IPS-18a (cell line): Measurements from ENCODE around the gene COQ6.
"Not testable (repeated sequence)": the region's sequence is repeated elsewhere in the genome, so short reads cannot be mapped to it uniquely, and the experiment has no call there.

Experiments
- H3K27ac ChIP-seq: one replicate; pipeline ENCODE4 v1.5.1; 2013; ENCODE audit warnings: low read length
- H3K27me3 ChIP-seq: one replicate; pipeline ENCODE4 v1.6.1; 2013; ENCODE audit warnings: mild to moderate bottlenecking, low read length; ENCODE audit not compliant: control insufficient read depth, insufficient read depth
- H3K36me3 ChIP-seq: one replicate; pipeline ENCODE4 v1.6.1; 2013; ENCODE audit warnings: low read depth, low read length; ENCODE audit not compliant: control insufficient read depth
- H3K4me1 ChIP-seq: one replicate; pipeline ENCODE4 v1.6.1; 2013; ENCODE audit warnings: low read depth, low read length; ENCODE audit not compliant: control insufficient read depth
- H3K4me3 ChIP-seq: one replicate; pipeline ENCODE4 v1.5.1; 2013; ENCODE audit warnings: low read length
- H3K9ac ChIP-seq: one replicate; pipeline ENCODE4 v1.6.1; 2013; ENCODE audit warnings: mild to moderate bottlenecking, low read length, moderate library complexity
- H3K9me3 ChIP-seq: one replicate; pipeline ENCODE4 v1.6.1; 2013; ENCODE audit warnings: low read depth, low read length; ENCODE audit not compliant: control insufficient read depth

The COQ6 gene

DNA sequence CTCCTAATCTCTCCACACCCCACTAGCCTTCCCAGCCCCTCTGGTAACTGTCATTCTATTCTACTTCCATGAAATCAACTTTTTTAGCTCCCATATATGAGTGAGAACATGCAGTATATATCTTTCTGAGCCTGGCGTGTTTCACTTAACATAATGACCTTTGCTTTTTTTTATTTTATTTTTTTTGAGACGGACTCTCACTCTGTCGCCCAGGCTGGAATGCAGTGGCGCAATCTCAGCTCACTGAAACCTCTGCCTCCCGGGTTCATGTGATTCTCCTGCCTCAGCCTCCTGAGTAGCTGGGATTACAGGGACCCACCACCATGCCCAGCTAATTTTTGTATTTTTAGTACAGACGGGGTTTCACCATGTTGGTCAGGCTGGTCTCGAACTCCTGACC lies 38.6 kb downstream of the COQ6 start:
- not testable (repeated sequence) for H3K9me3 ChIP-seq, H3K4me3 ChIP-seq, H3K9ac ChIP-seq, H3K27me3 ChIP-seq, H3K27ac ChIP-seq, H3K36me3 ChIP-seq, H3K4me1 ChIP-seq

DNA sequence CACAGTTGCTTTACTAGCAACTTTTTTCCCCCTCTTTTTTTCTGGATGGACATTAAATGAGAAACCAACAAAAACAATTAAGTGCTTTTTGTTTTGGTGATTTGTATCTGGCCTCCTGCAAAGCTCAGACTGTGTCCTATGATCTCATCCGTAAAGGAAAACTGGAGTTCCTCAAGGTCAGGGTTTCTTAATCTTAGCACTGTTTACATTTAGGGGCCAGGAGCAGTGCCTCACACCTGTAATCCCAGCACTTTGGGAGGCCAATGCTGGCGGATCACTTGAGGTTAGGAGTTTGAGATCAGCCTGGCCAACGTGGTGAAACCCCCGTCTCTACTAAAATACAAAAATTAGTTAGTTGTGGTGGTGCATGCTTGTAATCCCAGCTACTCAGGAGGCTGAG lies 41.0 kb downstream of the COQ6 start:
- no peak overlapping the region for H3K4me3 ChIP-seq

DNA sequence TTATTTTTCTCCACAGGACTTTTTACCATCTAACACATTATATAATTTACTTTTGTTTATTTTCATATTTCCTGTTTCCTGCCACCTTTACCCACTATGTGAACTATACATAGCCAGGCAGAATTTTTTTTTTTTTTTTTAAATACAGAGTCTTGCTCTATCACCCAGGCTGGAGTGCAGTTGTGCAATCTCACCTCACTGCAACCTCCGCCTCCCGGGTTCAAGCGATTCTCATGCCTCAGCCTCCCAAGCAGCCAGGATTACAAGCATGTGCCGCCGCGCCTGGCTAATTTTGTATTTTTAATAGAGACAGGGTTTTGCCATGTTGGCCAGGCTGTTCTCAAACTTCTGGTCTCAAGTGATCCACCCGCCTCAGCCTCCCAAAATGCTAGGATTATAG lies 44.8 kb downstream of the COQ6 start:
- H3K27ac ChIP-seq, H3K36me3 ChIP-seq, H3K9ac ChIP-seq, H3K4me3 ChIP-seq, H3K27me3 ChIP-seq, H3K4me1 ChIP-seq, H3K9me3 ChIP-seq: not testable (repeated sequence)

More for the DNA sequence above, 41.0 kb downstream of the COQ6 start:
- no peak overlapping the region for H3K27ac ChIP-seq
- no peaks in the 10 kb centered on the region for H3K9me3 ChIP-seq
- no peaks in the 10 kb centered on the region for H3K4me1 ChIP-seq
- no peaks in the 10 kb centered on the region for H3K27me3 ChIP-seq
- peaks cover 4% of the 10 kb centered on the region for H3K36me3 ChIP-seq
- no peak overlapping the region for H3K9ac ChIP-seq

DNA sequence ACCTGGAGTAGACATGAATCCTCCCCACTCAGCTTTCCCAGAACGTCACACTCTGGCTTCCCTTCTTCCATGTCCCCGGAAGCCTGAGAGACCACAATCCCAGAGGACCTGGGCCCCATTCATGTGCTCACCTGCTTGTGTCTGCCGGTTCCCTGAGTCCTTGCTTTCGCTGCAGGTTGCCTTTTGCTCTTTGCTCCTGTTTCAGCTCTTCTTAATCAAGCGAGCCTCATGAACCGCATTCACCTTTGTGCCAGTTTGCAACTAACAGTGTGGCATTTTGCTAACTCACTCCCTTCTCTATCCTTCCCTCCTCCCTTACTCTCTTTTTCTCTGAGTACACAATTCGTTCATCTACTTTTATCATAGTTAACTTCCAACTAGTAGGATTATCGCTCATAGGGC lies 45.9 kb downstream of the COQ6 start:
- no peaks in the 10 kb centered on the region for H3K27me3 ChIP-seq
- H3K4me1 ChIP-seq = no peaks in the 10 kb centered on the region
- no peak overlapping the region for H3K4me3 ChIP-seq
- no peaks in the 10 kb centered on the region for H3K9me3 ChIP-seq
- H3K9ac ChIP-seq = no peak overlapping the region
- no peaks in the 10 kb centered on the region for H3K36me3 ChIP-seq
- no peak overlapping the region for H3K27ac ChIP-seq

DNA sequence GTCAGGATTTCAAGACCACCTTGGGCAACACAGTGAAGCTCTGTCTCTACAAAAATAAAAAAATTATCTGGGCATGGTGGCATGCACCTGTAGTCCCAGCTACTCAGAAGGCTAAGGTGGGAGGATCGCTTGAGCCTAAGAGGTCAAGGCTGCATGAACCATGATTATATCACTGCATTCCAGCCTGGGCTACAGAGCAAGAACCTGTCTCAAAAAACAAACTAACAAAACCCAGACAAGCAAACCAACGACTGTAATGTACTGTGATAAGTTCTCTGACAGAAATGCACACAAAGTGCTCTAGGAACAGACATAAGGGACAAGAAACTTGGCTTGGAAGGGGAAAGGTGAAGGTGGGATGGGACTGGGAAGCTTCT lies 46.6 kb downstream of the COQ6 start:
- Histone ChIP-seq H3K4me3 (no peak overlapping the region), H3K4me1 (no peaks in the 10 kb centered on the region), H3K9me3 (no peaks in the 10 kb centered on the region), H3K9ac (no peak overlapping the region), H3K36me3 (no peaks in the 10 kb centered on the region), H3K27me3 (no peaks in the 10 kb centered on the region), H3K27ac (no peak overlapping the region)

DNA sequence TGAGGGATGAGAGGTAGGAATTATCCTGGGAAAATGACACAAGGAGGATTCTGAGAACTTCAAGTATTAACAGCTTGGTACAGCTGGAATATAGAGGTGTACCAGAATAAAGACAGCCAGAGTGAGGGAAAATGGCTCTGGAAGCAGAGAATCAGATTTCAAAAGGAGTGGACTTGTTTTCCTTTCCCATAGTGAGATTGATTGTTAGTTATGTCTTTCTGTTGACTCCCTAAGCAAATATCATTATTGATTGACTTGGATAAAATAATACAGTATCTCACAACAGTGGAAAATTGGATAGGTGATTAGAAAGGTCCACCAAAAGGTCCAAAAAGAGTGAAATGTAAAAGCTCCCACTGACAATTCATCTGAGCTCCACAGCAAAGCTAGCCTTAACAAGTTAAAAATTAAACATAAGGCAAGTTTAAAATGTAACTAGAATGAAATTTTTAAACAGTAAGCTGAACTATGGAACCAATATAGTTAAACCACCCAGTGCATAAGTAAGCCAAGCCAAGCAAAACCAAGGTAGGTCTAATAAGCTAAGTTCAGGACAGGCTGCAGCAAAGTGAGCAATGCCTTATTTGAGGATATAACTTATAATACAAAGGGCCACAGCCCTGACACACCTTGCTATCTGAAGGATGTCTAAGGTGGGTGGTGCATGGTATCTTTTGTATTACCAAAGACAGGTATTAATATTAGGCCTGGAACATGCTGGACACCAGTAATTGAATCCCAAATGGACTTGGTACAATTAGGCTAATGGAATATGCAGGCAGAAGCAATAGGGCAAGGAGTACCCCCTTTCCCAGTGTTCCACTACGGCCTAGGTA lies 47.2 kb downstream of the COQ6 start:
- H3K4me3 ChIP-seq = no peak overlapping the region
- no peak overlapping the region for H3K27ac ChIP-seq
- no peaks in the 10 kb centered on the region for H3K27me3 ChIP-seq
- H3K9me3 ChIP-seq = no peaks in the 10 kb centered on the region
- no peaks in the 10 kb centered on the region for H3K36me3 ChIP-seq
- H3K9ac ChIP-seq = no peak overlapping the region
- H3K4me1 ChIP-seq = no peaks in the 10 kb centered on the region

DNA sequence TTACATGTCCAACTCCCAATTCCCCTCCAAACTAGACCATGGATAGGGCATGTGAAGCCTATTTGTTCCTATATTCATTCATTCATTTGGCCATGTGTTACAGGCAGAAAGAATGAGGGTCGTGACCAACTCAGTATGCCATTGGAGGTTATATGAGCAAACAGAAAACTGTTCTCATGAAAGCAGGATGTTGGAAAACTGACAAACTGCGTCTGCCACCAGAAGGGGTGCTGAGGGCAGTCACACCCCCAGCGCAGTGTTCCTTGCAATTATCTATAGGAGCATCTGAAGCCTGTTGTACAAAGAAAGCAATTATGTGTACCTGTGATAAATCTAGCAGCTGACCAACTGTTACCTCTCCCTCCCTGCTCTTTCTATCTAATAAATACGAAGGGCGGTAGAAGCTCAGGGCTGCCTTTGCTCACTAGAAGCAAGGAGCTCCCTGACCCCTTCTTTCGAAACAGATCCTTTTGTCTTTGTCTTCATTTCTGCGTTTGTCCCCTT lies 47.9 kb downstream of the COQ6 start:
- Histone ChIP-seq H3K9me3 (no peaks in the 10 kb centered on the region), H3K9ac (no peak overlapping the region), H3K4me3 (no peak overlapping the region), H3K36me3 (no peaks in the 10 kb centered on the region), H3K4me1 (no peaks in the 10 kb centered on the region), H3K27ac (no peak overlapping the region), H3K27me3 (no peaks in the 10 kb centered on the region)

DNA sequence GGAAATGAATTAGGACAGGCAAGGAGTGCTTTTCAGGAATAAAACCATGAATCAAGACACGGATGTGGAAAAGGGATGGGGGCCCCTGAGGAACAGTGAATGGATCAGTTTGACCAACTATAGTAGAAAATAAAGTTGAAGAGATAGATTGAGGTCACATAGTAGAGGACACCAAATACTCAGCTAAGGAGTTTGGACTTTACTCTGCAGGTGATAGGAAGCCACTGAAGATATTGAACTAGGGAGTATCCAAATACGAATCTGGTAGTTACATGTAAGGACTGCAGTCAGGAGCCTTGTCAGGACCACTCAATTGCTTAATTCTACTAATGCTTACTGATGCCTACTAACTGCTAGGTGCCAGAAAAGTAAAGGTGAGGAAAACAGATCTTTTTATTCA lies 48.6 kb downstream of the COQ6 start:
- Histone ChIP-seq H3K9ac (no peak overlapping the region), H3K9me3 (no peaks in the 10 kb centered on the region), H3K4me3 (no peak overlapping the region), H3K27ac (no peak overlapping the region), H3K4me1 (no peaks in the 10 kb centered on the region), H3K27me3 (no peaks in the 10 kb centered on the region), H3K36me3 (no peaks in the 10 kb centered on the region)

DNA sequence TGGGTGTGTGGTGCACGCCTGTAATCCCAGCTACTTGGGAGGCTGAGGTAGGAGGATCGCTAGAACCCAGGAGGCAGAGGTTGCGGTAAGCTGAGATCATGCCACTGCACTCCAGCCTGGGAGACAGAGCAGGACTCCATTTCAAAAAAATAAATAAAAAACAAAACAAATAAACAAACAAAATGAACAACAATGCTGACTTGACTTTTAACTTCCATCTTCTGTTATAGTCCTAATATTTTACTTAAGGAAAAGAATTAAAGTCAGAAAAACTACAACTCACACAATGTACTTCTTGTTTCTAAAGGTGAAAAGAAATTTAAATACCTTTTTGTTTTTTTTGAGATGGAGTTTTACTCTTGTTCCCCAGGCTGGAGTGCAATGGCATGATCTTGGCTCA lies 55.6 kb downstream of the COQ6 start:
- H3K36me3 ChIP-seq, H3K27ac ChIP-seq, H3K27me3 ChIP-seq, H3K4me1 ChIP-seq, H3K9me3 ChIP-seq, H3K9ac ChIP-seq, H3K4me3 ChIP-seq: not testable (repeated sequence)

DNA sequence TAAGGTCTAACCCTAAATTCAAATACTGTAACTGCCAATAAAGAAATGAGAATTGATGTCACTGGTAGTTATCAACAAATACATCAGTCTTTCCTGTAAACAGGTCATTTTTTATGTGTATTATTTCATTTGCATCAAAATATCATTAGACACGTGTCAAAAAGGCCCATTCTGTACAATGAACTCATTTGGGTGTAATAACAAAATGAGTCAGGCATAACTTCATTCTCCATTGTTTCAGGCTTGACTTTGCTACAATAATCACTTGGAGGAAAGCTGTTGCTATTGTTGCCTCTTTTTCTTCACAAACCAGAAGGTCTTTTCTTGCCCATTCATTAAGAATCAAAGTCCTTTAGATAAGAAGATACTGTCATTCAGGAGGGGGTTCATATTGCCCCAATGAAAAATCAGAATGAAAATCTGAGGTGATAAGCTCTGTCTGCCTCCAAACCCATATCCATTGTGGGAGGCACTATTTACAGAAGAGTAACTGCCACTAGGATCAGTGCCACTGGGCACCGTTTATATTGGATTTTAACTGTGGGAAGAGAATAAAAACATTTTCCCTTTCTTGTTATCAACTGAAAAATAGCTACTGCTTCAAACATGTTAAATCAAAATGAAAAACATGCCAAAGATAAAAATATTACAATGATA lies 58.9 kb downstream of the COQ6 start:
- Histone ChIP-seq H3K4me3 (no peak overlapping the region), H3K9me3 (no peaks in the 10 kb centered on the region), H3K27me3 (no peaks in the 10 kb centered on the region), H3K27ac (no peak overlapping the region), H3K9ac (no peak overlapping the region), H3K36me3 (no peaks in the 10 kb centered on the region), H3K4me1 (no peaks in the 10 kb centered on the region)
